HG02588 (cell line): ENCODE data around the gene LRRN4.

Source experiments
- ATAC-seq: cut with Tn5 transposase; IDR thresholded peaks from one replicate; pipeline ENCODE4 v1.9.1; 2021; ENCODE audit warnings: mild to moderate bottlenecking, moderate library complexity; ENCODE audit not compliant: unreplicated experiment

LRRN4 gene

DNA sequence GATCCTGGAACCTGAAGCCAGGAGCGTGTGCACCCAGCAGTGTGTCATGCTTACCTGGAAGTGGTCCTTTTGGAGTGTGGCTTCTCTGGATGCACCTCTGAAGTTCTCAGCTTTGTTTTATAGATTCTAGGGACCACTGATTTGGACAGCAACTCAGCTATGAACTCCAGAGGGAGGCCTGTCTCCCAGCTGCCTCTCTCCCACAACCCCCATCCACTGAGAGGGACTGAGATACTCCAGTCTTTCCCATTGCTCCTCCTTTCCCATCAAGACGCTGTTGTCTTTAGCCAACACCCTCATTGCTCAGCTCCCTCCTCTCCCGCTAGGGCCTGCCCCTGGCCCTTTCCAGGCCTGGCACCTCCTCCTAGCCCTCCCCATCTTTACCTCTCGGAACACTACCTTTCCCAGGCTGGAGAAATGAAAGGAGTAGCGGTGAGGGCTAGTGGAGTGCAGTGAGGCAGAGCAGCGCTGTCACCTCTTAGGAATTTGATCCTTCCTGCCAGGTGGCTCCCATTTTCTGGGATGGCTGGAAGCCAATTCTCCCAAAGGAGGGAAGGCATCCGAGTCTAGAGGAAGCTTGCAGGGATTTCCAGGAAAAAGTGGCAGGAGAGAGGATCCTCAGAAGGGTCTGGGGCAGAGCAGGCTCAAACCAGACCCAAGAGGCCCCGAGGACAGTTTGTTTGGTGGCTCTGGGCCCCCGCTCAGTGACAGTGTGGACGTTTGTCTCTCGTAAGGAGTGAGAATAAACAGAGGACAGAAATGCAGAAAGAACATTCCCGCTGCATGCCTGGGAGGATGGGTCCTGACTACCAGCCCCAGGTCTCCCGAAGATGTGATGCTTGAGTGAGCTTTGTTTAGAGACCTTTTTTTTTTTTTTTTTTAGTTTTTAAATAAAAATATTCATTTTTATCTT is at the start of gene LRRN4:
Gene LRRN4 (minus strand): TSS at position 285 of the 913 bp plus-strand sequence. CDS start 1,261 bp downstream, outside the sequence.
- ATAC-seq = no peak

DNA sequence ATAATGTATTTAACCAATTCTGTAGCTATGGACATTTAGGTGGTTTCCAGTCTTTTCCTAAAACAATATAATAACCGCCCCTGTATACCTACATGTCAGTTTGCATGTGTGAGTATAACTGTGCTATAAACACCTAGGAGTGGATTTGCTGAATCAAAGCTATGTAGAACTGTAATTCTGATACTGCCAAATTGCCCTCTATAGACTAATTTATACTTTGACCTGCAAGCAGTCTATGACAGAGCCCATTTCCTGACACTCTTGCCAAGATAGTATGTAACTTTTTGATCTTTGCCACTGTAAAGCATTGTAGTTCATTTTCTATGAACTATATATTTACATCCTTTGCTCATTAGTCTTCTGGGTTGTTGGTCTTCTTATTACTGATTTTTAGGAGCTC is 49.4 kb upstream of the LRRN4 start:
- ATAC-seq = no peak

DNA sequence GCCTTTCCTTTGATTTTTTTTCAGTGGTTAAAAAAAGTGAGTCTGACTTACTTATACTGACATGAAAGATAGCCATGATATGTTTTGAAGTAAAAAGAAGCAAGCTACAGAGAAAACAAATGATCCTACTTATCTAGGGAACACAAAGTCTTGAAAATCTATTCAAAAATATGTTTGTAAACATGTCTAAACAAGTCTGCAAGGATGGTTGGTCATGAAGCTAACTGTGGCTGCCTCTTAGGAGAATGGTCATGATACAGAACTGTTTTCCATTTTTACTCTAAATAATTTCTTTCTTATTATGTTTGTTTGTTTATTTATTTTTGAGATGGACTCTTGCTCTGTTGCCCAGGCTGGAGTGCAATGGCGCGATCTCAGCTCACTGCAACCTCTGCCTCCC is 47.5 kb upstream of the LRRN4 start:
- ATAC-seq = no peak

DNA sequence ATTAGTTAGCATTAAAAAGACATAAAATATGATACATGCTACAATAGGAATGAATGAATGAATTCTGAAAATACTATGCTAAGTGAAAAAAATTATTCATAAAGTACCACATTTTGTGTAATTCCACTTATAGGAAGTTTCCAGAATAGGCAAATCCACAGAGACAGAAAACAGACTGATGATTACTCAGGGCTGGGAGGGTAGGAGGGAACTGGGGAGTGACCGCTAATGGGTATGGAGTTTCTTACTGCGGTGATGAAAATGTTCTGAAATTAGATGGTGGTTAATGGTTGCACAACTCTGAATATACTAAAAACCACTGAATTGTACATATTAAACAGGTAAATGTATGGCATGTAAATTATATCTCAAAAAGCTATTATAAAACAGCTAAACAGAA is 46.4 kb upstream of the LRRN4 start:
- no peak for ATAC-seq

DNA sequence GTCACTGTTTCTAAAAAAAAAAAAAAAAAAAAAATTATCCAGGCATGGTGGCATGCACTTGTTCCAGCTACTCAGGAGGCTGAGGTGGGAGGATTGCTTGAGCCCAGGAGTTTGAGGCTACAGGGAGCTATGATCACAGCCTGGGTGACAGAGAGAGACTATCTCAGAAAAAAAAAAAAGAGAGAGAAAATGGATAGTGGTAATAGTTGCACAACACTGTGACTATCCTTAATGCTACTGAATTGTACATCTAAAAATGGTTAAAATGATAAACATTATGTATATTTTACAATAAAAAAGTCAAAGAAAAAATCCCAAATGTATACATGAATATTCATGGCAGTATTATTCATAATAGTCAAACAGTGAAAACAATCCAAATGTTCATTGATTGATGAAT is 46.0 kb upstream of the LRRN4 start:
- ATAC-seq = no peak

DNA sequence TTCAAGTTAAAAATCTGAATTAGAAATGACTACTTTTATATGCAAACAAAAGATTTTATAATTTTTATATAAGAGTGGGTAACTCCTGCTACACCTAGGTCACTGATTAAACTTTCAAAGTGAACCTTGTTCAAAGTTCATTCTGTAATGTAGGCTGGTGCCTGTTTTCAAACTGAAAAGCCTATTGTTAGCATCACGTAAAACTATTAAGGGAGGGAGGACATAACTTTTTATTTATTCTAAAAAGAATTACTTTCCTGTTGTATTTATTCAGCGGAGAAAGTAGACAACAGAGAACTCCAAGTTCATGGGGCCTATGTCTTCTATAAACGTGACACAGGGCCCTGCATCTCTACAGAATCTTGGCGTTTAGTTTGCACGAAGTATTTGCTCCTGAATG is 41.5 kb upstream of the LRRN4 start:
- no peak for ATAC-seq

DNA sequence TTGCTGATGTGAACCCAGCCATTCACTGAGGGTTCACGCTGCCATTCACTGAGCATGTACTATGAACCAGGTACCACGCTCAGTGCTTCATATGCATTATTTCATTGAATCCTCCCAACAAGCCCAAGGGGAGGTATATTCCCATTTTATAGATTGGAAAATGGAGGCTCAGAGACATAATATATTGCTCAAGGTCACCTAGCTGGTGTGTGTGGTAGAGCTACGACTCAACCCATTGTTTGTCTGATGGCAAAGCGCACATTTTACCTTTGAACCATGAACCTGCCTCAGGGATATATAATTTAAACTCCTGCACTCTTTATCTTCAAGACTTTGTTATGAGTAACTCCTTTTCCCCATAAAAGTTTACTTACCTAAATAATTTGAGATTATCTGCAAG is 40.7 kb upstream of the LRRN4 start:
- no peak for ATAC-seq

DNA sequence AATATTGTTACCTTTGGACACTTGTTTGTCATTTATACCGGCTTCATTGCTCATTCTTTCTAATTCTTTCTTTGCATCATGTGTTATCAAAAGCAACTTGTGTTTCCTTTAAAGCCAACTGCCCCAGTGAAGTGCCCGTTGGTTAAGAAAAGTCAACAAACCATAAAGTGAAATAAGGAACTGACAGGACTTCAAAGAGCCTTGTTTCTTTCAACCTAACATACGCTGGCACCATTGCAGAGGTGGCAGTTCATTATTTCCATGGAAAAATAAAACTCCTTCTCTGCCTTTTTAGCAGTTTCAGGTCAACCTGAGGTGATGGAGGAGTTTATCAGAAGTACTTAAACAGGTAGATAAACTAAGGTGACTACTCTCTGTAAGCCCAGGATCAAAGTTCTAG is 40.2 kb upstream of the LRRN4 start:
- no peak for ATAC-seq

DNA sequence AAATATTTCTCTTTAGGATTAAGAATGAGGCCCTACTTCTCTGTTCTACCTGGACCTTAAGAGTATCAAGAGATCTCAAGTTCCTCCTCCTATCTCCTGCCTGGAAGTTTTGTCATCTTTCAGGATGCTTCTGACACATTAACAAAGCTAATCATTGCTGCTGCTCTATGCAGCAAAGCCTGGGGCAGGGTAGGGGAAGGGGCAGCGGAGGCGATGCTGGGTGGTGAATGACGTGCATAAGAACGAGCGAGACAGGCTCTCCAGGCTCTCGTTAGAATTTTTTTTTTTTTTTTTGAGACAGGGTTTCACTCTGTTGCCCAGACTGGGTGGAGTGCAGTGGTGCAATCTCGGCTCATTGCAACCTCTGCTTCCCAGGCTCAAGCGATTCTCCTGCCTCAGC is 37.8 kb upstream of the LRRN4 start:
- no peak for ATAC-seq

DNA sequence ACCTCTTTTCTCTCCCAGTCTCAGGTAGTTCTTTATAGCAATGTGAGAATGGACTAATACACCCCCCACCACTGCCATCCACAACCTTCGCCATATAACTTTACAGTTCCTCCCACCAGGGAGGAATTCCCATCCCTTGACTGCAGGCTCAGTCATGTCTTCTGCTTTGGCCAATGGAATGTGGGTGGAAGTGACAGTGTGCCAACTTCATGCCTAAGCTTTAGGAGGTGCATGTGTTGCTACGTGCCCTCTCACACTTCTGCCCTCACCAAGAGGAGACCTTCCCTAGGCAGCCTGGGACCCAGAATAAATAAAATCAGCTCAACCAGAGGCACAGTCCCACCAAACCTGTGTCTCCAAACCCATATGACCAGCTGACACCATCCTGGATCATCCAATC is 33.0 kb upstream of the LRRN4 start:
- no peak for ATAC-seq

DNA sequence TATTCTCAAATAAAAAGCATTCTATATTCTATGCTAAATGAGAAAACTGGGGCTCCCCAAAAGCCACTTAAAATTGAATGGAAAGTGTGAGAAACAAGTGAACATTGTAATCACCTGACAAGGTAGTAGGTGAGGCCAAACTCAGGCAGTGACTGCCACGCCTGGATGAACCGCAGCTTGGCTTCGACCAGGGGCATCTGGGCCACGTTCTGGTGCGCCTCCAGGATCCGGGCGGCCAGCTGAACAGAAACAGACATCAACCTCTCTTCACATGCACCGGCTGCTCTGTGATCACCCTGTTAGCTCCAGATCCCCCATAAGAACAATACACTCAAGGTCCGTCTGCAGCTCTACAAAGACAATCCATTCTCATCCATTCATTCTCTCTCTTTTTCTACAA is 30.1 kb upstream of the LRRN4 start:
- no peak for ATAC-seq

DNA sequence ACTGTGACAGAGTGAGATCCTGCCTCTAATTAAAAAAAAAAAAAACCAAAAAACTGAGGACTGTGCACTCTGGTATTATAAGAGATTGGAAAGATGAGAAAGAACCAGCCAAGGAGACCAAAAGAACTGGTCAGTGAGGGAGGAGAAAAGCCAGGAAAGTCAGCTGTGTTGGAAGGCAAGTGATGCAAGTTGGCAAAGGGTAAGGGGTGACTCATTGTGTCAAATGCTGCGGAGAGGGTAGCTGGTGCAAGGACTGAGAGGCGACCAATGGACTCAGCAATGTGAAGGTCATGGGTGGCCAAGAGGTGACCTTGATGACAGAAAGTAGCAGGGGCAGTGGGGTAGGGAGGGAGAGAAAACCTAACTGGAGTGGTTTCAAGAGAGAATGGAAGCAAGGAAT is 27.4 kb upstream of the LRRN4 start:
- no peak for ATAC-seq

DNA sequence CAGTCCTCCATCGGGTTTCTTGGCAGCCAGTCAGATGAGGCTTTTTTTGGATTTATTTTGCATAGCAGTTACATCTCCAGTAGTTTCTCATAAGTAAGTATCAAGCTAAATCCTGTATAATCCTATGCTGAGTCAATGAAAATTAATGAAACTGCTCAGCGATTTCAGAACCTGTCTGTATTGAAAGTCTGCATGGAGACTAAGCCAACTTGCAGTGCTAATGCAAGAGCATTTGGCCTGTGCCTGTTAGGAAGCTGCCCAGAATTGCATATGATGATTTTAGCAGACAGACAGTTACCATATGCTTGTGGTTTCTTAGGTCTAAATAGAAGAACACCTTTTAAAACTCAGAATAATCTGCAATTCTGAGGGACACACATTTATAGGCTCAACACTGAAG is 25.2 kb upstream of the LRRN4 start:
- ATAC-seq = no peak

DNA sequence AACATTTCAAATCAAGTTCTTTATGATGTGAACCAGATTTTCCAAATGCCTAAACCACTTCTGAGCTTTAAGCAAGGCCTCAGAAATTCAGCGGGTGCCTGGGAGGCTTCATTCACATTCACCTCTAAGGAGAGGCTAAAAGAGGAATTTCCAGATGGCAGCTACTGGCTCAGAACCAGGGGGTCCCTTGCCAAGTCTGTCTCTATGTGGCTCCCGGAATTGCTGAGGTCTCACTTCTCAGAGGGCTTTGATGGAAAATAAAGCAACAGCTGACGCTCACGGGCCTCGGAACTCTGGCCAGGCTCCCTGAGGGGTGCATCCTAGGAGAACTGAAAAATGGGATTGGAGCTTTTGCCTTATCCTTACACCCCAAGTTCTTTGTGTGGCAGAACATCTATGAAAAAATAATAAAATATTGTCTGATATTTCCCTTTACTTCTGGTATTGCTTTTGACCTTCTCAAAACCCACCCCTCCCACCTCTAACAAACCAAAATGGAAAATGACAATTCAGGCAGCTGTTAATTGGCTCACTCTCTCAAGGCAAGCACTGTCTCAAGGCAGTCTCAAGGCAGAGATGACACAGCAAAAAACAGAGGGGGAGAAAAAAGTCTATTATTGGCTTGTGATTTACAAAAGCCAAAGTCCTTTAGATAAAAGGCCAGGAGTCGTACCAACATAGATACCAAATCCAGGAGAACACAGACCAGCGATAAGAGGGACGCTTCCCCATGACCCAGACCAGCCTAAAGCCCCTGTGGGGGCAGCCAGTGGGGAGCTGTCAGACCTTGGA is 21.8 kb upstream of the LRRN4 start:
- ATAC-seq = no peak

DNA sequence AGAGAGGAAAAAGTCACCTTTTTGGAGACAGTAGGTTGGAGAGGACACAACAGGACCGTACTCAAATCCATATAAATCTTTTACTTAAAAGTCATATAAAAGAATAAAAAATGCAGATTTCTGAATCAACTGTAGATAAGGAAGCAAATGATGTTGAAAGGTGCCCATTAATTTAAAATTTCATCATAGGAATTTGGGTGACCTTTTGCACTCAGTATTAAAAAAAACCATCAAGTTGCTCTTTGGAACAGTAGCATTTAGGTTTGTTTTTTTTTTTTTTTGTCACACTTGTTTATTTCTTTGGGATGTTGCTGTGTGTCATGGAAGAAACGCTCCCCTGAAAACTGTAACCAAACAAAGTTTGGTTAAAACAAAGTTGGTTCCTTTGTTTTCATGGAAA is 20.9 kb upstream of the LRRN4 start:
- ATAC-seq = no peak

DNA sequence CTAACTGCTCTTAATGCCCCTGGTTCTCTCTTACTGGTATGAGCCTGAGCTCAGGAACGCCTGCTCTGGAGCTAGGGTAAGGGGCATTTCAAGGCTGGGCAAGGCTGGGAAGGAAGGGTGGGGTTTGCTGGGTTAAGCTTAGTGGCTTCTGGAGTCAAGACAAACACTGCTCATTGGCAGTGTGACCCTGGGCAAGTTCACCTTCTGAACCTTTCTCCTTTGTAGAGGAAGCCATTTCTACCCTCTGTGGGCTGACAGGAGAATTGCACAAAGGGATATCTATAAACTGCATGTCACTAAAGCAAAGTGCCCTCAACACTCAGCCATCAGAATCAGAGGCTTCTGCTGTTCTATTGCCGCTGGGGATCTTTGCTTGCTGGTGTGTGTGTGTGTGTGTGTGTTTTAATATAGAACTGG is 20.3 kb upstream of the LRRN4 start:
- ATAC-seq = no peak

DNA sequence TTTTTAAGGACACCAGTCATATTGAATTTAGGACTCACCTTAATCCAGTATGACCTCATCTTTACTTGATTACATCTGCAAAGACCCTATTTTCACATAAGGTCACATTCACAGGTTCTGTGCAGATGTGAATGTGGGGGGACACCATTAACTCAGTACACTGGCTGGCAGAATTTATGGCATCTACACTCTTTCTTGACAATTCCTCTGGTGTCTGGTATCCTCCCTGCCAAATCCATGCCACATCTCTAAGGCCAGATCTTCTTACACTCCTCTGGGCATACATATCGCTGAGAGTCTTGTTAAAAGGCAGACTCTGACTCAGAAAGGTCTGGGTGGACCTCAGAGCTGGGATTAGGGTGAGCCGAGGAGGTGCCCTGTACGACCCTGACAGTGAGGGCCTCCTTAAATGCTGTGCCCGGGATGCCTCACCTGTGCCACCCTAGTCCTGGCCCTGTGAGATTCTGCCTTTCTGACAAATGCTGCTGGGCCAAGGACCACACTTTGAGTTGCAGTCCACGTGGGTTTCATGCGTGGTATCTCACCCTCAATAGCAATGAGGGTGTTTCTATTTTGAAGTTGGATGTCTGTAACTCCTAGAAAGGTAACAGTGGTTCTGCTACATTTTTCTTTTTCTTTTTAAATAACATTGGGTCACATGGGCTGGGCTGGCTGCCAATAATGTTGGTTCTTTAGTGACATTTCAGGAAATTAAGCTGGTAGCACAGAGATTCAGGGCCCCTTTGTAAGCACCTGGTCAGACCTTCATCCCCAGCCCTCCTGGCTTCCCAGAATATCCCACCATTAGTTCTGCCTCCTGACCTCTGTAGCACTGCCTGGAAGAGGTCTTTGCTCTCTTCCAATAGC is 17.2 kb upstream of the LRRN4 start:
- ATAC-seq = no peak

DNA sequence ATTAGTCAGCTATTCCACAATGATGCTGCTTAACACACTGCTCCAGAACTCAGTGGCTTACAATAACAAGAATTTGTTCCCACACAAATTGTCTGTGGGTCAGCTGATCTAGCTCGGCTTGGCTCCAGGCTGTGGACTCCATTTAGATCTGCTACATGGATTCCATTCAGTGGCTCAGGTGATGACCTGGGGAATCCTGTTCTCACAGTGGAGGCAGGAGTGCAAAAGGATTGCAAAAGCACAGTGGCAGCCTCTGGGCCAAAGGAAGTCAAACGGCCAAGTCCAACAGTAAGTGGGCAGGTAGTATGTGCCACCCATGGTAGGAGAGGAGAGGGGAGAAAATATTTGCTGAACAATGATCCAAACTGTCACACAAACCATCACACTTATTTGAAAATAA is 15.8 kb upstream of the LRRN4 start:
- ATAC-seq = no peak

DNA sequence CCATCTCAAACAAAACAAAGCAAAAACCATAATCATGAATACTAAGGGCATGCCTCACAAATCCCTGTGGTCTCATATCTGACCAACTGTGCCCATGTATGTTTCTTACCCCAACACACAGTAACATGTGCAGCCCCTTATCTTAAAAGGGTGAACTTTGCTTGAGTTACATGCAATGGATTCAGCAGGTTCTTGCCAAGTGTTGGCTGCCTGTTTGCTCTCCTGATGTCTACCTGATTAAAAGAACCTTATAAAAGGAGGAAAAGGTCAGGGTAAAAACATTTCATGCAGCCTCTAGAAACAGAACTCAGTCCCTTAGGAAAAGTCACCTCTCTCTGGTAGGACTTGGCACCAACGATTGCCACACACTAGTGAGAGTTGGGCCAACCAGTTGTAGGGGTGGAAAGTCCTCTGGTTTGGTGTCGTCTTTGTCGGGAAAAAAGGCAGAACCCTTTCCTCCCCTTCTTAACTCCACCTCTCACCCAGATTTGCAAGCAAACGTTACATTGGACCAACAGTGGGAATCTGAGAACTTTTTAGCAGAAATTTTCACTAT is 14.0 kb upstream of the LRRN4 start:
- no peak for ATAC-seq

DNA sequence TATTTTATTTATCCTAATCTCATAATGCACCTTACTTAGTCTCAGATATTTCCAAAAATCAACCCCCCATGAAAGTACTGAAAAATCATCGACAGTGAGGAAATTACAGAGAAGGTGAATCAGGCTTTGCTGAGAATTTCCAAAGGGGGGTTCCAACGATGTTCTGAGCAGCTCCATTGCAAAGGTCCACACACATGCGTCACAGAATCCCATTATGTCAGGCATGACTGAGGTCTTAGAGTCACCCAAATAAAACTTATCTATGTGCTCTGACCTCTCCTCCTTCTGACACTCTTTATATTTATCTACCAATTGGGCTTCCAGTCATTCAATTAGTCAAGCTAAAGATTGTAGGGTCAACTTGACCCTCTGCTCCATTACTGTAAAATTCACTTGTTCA is 12.7 kb upstream of the LRRN4 start:
- ATAC-seq = no peak

DNA sequence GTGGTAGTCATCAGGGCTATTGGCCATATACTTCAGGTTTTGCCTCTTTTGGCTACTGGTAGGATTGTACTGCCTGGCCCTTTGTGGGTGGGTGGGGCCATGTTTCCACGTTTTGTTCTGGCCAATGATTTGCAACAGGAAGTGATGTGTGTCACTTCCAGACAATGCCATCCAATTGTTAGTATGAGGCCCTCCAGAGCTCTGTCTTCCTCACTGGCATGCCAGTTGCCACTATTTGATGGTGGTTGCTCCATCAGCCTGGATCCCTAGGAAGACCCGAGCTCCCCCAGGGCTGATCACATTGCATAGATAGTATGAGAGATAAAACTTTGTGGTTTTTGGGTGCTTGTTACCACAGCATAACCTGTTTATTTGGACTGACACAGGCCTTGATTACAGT is 7.7 kb upstream of the LRRN4 start:
- ATAC-seq = no peak
